ENCODE data around the gene PSME3IP1.
A peak's percentile ranks its signal among the peaks of the same experiment; 100 is the strongest.

Gene PSME3IP1

DNA sequence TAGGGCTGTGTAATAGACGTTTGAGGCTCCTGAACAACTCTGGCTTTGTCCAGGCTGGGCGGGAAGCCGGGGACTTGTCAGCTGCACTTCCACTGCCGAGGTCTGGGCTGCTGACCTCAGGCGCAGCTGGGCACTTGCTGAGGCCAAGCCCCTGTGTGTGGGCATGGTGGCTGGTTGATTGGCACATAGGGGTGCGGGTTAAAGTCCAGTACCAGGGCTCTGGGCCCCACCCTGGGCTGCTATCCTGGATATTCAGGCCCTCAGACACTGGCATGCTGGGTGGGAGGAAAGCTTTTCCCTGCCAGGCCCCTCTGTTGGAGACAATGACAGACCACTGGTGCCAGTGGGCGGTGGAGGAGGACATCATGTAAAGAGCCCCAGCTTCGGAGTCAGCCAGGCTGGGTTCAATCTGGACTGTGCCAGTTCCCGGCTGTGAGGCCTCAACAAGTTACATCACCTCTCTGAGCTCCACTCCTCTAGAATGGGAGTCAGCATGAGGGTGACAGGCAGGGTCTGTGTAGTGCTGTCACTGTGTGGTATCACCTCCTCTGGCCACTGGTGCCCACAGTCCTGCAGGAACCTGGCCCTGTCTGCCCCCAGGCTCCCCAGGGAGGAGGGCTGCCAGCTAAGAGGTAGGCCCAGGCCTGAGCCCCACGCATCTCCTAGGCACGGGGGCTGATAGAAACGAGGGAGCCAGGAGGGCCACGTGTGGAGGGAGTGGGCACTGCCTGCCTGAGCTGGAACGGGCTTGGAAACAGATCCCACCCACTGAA is 42.5 kb downstream of the PSME3IP1 start:
- no peak for DNase-seq

DNA sequence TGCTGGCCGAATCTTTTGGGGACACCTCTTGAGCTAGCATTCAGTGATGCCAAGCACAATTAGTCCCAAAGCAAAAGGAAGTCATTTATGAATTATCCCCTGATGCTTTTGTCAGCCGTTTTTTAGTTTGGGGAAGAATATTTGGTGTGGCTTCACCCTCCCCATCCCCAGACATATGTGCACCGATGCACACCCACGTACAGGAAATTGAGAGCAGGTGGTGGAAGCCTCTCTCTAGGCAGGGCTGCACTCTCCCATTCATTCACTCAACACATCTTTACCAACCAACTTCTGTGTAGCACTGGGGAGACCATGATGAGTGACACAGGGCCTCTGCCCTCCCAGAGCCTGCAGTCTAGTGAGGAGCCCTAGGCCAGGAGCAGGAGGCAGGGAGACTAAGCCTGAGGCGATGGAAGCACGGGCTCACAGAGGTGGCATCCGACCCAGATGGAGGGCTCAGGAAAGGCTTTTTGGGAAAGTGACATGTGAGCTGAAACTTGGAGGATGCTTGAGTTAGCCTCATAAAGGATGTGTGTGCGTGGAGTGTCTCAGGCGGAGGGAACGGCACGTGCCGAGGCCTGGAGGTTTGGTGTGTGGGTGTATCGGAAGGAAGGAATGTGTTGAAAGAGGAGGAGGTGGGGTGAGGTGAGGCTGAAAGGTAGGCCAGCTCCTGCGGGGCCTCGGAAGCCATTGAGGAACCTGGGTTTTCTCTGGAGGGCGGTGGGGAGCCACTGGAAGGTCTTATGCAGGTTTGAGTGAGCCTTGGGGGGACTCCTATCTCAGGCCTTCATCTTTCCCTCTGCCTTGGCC is 43.8 kb downstream of the PSME3IP1 start:
- no peak for DNase-seq

DNA sequence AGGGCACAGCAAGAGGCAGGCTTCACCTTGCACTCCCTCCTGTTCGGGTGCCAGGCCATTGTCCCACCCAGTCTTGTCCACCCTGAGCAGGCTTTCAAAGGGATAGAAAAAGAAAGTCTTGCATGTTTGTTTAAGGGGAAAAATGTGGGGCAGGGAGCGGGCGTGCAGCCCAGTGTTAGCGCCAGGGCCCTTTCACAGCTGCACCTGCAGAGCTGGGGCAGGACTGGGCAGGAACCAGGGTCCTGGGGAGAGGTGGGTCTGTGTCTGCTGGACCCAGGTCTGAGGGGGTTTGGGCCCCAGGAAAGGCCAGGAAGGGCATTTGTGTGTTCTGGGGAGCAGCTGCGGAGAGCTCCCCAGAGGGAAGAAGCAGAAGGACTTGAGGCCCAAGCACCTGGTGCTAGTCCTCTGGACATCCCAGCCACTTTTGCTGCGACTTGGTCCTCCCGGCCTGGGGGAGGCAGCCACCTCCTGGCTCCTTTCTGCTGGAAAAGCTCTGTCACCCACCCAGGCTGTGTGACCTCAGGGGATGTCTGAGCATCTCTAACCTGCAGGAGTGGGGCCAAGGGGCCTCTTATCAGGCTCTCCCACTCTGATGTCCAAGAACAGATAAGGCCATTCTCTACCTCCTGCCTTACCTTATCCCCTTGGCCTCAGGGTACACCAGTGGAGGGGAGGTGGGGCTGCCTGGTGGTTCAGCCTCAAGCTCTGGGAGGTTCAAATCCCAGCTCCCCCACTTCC is 44.7 kb downstream of the PSME3IP1 start:
- DNase-seq = no peak

DNA sequence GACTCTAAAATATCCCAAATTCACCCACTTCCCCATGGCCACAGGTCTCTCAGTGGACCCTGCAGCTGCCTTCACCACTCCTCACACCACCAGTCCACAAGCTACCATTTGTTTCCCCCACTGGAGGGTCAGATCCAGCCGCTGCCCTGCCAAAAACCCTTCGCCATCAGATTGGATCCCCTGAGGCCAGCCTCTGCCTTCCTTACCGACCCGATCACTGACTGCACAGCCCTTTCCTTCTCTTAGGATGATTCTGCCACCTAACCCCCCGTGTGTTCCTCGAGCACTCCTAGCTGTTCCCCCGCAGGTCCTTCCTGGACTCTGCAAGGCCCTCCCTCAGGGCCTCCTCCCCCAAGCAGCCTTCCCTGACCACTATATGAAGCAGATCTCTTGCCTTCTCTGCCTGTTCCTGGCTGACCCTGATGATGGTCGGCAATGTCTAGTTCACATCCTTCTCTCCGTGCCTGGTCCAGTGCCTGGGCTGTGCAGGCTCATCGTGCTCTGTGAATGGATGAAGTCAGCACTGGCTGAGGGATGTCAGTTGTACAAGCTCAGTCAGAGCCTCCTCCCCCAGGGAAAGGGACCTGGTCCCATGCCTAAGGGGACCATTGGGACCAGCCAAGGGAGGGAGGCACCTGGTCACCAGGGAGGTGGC is 47.4 kb downstream of the PSME3IP1 start:
- no peak for DNase-seq

DNA sequence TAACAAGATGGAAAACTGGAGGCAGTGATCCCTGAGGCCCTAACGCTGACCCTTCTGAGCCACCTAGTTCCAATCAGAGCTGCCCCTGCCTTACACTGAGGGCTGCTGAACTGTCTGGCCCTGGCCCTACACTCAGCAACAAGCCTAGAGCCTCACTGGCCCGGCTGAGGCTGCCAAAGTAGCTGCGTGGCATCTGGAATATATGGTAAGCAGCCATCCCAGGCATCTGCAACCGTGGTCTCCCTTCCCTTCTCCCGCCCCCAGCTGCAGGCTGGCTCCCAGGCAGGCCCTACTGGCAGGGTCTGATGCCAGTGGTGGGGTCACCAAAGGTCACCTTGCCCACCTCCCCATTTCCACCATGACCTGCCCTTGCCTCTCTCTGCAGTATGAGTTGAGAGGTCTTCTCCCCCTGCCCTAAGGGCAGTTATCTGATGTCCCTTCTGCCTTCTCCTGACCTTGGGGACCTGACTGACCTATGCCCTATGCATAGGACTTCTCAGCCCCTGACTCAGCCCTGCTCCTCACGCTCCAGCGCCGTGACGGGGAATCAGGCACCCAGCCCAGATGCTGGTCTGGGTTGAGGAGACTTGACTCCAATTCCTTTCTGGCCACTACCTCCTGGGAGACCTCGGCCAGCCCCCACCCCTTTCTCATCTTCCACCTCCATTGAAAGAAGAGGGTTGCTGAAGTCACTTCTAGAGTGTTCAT is 48.1 kb downstream of the PSME3IP1 start:
- DNase-seq = no peak

DNA sequence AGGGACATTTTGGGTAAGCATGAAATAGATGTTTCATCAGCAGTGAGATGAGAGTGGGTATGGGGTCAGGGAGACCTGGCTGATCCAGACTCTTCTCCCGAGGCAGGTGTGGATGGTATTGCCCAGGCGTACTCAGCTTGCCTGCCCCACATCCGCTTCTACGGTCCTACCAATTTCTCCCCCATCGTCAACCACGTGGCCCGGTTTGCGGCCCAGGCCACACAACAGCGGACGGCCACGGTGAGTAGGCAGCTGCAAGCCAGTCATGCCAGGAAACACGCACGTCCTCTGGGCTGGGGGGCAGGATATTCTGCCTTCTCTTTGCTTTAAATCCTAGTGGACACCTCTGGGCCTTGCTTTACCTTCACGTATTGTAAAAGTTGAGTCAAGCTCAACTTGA is 48.8 kb downstream of the PSME3IP1 start:
- no peak for DNase-seq

DNA sequence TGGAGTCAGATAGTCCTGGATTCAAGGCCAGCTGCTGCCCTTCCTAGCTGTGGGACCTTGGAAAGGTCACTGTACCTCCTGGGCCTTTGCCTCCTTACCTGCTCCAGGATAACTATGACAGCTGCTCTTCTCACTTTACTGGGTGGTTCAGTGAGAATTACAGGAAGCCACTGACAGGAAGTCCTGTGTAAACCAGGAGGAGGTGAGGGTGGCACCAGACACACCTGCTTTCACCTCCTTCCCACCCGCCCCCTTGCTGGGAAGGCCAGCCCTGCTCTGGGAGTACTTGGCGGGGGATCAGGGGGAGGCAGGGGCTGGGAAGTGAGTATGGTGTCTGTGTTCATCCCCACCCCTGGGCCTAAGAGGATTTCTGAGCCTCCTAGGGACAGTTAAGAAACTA is 50.9 kb downstream of the PSME3IP1 start:
- no peak for DNase-seq

DNA sequence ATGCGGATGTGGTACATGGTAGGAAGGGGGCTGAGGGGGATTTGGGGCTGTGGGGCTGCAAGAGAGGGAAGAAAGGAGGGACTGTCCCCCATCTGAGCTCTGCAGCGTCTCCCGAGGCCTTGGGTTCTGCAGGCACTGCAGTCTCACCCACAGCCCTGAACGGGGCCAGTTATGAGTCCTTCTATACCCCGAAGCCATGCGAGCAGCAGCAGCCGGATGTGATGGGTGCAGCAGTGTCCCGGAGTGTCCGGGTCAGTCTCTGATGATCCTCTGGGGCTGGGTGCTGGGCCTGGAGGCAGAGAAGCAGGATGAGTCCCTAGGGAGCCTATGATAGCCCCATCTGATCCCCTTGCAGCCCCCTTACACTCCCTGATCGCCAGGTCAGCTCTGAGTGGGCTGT is 52.0 kb downstream of the PSME3IP1 start:
- DNase-seq = no peak

DNA sequence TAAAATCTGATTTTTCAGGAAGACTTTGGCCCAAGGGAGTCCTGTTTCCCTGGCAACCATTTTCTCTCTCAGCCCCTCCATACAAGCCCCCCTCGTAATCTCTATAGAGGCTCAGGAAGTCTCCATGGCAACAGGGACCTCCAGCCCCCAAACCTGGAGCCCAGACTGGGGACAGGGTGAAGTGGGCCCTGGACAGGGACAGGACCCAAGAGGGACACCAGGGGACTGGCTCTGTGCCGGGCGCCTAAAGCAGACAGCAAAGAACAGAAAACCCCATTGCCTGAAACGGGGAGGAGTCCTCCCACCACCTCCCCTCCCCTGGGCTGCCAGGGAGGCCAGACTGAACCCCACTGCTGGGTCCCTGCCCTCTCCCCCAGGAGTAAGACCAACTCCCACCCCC is 52.8 kb downstream of the PSME3IP1 start:
- DNase-seq = no peak

DNA sequence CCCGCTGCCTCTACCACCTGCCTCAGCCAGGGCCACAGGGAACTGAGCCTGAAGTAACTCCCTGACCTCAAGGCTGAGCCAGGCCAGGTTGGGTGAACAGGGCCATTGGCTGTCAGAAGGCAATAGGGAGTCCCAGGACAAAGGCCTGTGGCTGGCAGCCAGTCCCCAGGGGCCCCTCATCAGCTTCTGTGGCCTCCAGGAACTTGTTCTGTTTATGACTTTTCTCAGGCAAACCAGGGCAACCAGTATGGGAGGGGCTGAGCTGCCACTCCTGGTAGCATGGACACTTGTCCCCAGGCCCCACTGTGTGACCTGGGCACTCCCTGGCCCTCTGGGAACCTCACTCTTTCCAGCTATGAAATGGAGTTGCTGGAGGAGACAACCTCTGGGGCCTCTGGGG is 53.4 kb downstream of the PSME3IP1 start:
- no peak for DNase-seq

DNA sequence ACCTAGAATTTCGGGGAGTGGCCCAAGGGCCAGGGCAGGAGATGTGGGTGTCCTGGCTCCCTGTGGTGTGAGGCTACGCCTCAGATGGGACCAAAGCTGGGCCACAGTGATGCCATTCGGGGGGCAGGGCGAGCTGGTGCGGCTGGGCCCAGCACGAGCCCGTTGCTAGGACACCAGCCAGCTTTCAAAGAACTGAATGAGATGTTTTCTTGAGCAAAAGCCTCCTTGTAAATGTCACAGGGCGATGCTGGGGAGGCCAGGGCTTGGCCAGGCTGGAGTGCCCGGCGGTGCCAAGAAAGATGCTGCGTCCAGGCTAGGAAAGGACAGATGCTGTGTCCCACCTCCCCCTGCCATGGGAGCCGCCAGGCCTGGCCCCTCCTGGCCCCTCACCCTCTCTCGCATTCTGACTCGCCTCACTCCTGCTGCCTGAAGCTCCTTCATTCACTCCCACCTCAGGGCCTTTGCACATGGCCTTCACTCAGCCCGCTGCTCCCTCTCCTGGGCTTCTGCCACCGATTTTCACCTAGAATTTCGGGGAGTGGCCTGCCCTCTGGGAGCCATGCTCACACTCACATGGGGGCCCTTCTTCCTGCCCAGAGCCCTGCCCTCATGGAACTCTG is 54.4 kb downstream of the PSME3IP1 start:
- DNase-seq = peak; percentile 26

DNA sequence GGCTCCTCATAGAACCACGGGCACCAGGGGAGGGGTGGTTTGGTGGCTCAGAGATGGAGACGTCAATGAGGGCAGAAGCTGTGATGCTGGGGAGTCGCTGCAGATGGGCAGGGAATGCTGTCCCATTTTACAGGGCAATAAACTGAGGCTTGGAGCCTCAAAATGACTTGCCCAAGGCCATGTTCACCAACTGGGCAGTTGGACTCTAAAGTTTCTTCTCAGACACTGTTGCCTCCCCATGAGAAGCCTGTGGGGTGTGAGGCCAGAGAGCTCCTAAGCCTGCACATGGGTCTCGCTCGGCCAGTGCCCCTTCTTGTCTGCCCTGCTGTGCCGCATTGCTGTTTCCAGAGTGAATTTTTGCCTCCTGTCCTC is 54.9 kb downstream of the PSME3IP1 start:
- no peak for DNase-seq

DNA sequence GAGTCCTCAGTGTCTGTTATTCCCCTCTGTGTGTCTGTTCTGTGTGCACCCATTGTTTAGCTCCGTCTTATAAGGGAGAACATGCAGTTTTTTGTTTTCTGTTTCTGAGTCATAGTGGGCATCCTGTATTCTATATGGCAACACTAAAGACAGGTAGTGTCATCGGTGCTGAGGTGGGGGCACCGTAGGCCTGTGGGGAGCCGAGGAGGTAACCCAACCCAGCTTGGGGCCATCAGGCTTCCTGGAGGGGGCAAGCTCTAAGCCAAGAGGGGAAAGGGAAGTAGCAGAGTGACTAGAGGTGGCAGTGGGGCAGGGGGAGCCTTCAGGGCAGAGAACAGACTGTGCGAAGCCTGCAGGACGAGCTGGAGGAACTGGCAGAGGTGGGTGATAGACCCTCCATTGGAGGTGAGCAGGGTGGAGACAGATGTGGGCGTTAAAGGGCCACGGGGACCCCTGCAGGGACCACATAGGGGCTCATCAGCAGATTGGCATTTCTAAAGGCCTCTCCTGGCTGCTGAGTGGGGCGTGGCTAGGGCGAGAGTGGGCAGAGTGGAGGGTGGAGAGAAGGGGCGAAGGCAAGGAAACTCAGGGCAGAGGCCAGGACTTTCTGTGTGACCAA is 57.0 kb downstream of the PSME3IP1 start:
- DNase-seq = no peak

DNA sequence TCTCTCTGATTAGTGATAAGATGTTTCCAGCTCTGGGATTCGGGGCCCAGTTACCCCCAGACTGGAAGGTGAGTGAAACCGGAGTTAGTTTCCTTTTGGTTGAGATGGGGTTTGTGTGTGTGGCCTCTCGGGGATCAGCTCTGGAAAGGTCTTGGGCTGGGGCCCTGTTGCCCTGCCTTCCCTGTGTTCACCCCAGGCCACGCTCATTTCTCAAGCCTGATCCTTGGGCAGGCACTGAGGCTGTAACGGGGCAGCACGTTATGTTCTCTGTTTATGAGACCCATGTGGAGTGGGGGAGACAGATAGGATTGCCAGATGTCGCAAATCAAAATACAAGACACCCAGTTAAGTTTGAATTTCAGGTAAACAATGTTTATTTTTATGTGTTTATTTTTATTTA is 58.0 kb downstream of the PSME3IP1 start:
- no peak for DNase-seq

DNA sequence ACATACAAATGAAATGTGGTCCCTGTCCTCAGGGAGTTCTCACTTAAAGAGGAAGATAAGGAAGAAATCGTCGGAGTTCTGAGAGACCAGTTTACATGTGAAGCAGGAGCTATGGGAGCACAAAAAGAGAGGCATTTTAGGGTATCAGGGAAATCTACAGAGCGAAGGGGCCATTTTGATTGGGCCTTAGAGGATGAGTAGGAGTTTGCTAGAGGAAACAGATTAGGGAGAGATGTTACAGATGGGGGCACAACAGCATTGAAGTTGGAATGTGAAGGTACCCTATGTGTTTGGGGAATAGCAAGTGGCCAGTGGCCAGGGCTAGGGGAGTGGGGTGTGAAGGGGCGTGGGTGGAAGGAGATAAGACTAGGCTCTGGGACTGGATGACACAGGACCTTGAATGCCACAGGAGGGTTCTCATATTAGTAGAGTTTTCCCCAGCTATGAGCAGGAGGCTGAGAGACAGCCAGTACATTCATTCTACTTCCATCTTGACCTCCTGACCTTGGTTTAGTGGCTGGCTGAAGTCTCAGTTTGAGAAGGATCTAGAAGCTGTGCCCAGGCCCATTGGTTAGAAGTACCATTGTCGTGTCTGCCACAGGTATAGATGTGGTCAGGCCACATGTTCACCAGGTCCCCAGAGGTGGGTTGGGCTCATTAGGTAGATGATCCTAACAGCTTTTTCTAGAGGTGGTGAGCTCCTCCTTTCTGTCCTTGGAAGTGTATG is 58.6 kb downstream of the PSME3IP1 start:
- DNase-seq = no peak

DNA sequence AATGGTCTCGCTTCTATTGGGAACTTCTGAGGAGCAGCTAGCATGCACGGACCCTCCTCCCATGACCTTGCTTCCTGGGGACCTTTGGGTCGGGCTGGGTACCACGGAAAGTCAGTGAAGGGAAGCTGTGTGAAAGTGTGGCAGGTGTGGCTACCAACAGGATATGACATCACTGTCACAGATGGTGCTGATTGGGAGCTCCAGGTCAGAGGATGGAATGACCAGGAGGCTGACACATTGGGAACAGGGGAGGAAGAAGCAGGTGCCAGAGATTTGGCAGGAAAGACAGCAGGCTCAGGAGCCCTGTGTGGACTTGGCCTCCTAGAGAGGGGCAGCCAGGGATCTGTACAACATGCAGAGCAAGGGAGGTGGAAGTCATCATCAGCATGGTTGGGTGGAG is 59.4 kb downstream of the PSME3IP1 start:
- no peak for DNase-seq

DNA sequence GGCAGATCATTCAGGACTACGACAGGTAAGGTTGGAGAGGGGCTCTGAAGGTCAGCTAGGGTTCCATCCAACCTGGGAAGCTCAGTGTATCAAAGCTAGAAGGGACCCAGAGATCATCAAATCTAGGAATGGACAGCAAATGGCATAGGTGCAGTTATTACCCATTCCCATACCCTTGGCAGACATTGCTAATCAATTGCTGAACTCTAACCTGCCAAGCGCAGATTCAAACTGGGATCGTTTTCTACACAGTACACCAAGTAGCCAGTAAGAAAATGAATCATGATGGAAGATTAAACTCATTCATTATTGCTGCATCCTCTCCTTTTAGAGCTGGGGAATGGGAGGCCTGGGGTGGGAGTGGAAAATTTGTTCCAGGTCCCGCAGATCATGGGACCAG is 59.9 kb downstream of the PSME3IP1 start:
- DNase-seq = no peak

DNA sequence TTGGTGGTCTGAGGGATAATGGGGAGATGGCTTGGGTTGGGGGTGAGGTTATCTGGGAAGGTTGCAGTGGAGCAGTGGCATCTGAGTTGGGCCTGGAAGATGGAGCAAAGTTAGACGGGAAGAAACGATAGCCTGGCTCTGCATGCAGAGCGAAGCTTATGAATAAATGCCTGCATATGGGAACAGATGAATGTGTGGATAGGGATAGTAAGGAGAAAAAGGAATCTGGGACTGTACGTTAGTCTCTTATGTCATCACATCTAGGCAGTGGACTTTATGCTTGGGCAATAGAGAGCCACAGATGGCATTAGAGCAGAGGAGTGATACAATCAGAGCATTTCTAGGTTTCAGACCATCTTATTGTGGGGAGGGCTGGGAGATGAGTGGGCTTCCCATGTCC is 60.5 kb downstream of the PSME3IP1 start:
- DNase-seq = no peak

DNA sequence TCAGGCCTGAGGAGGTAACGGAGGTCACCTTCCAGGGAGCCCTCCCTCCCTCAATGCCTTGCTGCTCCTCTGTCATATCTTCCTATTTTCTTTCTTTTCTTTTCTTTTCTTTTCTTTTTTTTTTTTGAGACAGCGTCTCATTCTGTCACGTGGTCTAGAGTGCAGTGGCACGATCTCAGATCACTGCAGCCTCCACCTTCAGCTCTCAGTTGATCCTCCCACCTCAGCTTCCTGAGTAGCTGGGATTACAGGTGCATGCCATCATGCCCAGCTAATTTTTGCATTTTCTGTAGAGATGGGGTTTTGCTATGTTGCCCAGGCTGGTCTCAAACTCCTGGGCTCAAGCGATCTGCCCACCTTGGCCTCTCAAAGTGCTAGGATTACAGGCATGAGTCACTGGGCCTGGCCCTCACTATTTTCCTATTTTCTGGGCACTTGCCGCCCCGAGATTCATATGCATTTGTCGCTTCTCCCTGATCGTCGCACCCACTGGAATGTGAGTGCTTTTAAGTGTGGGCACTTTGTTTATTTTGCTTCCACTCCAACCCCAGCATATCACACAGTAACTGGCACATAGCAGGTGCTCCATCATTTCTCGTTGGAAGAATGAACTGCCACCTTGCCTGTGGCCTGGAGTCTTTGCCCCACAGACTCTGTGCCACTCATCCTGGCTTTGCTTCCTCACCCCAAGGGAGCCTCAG is 61.7 kb downstream of the PSME3IP1 start:
- DNase-seq = no peak
